ENCODE results near the gene CHADL. TPM values are rescaled to one million over a fixed set of nuclear protein-coding genes. Genes with fewer than 3 reads are reported as not detected.

The CHADL gene
- total RNA-seq, 1 experiment from 2014 or later: 0.74 TPM

- H3K36me3 ChIP-seq (ENCODE audit: low read depth): no peaks in the 10 kb centered on the region
- no peak overlapping the region for H3K27ac ChIP-seq
- intact Hi-C loops (cut with micrococcal nuclease; ENCODE audit: unreplicated experiment): no loop called here
- ChIA-PET POLR2A (ENCODE audit: unreplicated experiment) (no interaction called here), CTCF (no interaction called here)
- BruUV-seq (replicated peaks): no TSS peak
- no peak overlapping the region for H2AFZ ChIP-seq
- no peaks in the 10 kb centered on the region for H3K79me2 ChIP-seq (ENCODE audit: low read depth)
- no peaks in the 10 kb centered on the region for H3K4me1 ChIP-seq (replicated peaks; ENCODE audit: insufficient read depth)
- no peaks in the 10 kb centered on the region for H3K9me3 ChIP-seq (ENCODE audit: insufficient read depth, low read depth)
- no peak overlapping the region for H3K4me3 ChIP-seq
- no peak overlapping the region for H3K4me2 ChIP-seq
- 0 out of 2 replicates have a peak, but pooled peaks cover 4% of the 10 kb centered on the region for H4K20me1 ChIP-seq (ENCODE audit: insufficient read depth)
- H3K27me3 ChIP-seq (ENCODE audit: insufficient read depth, low read depth): no peaks in the 10 kb centered on the region
- no peaks in the 10 kb centered on the region for H3K9me2 ChIP-seq (ENCODE audit: insufficient read depth)
- no peak for DNase-seq
- H3F3A ChIP-seq (ENCODE audit: insufficient read depth, low read depth): peaks cover 9% of the 10 kb centered on the region; the same call in 1 of the 2 replicates
- TF ChIP-seq EZH2 (IDR thresholded peaks at IDR 0.05; ENCODE audit: low read depth) (no peak), CTCF (conservative IDR thresholded peaks at IDR 0.05) (no peak)
Observed at GRCh38 chr22:41234815-41235695, 5.7 kb downstream of the CHADL start.

- no peak for TF ChIP-seq CTCF (conservative IDR thresholded peaks at IDR 0.05)
- TF ChIP-seq EZH2 (IDR thresholded peaks at IDR 0.05; ENCODE audit: low read depth): no peak
- no peaks in the 10 kb centered on the region for H3K27me3 ChIP-seq (ENCODE audit: insufficient read depth, low read depth)
- H3K36me3 ChIP-seq (ENCODE audit: low read depth): no peaks in the 10 kb centered on the region
- H3K27ac ChIP-seq: no peak overlapping the region
- H4K20me1 ChIP-seq (ENCODE audit: insufficient read depth): 0 out of 2 replicates have a peak, but pooled peaks cover 4% of the 10 kb centered on the region
- H3K4me1 ChIP-seq (replicated peaks; ENCODE audit: insufficient read depth): no peaks in the 10 kb centered on the region
- POLR2A ChIA-PET (ENCODE audit: unreplicated experiment): no interaction called here
- no peak overlapping the region for H3K4me2 ChIP-seq
- intact Hi-C loops (cut with micrococcal nuclease; ENCODE audit: unreplicated experiment): no loop called here
- no TSS peak for BruUV-seq (replicated peaks)
- no peaks in the 10 kb centered on the region for H3K9me2 ChIP-seq (ENCODE audit: insufficient read depth)
- DNase-seq: no peak
- no peaks in the 10 kb centered on the region for H3K79me2 ChIP-seq (ENCODE audit: low read depth)
- CTCF ChIA-PET: interaction anchor here (0.6 kb wide), 1 partner anchor 101 kb away, joined by 4 read pairs; no protein-coding TSS in a partner anchor
- H2AFZ ChIP-seq: no peak overlapping the region
- no peaks in the 10 kb centered on the region for H3K9me3 ChIP-seq (ENCODE audit: insufficient read depth, low read depth)
- H3F3A ChIP-seq (ENCODE audit: insufficient read depth, low read depth): no peaks in the 10 kb centered on the region; the same call in 1 of the 2 replicates
- no peak overlapping the region for H3K4me3 ChIP-seq
Observed at GRCh38 chr22:41231369-41231768, 9.4 kb downstream of the CHADL start.

GRCh38 chr22:41230401-41230785 lies 10.3 kb downstream of the CHADL start:
- Histone ChIP-seq H3K9me3 (ENCODE audit: insufficient read depth, low read depth) (no peaks in the 10 kb centered on the region), H3K27ac (no peak overlapping the region), H3K4me2 (no peak overlapping the region), H2AFZ (no peak overlapping the region), H3K4me1 (replicated peaks; ENCODE audit: insufficient read depth) (no peaks in the 10 kb centered on the region), H4K20me1 (ENCODE audit: insufficient read depth) (0 out of 2 replicates have a peak, but pooled peaks cover 4% of the 10 kb centered on the region), H3K36me3 (ENCODE audit: low read depth) (no peaks in the 10 kb centered on the region), H3K27me3 (ENCODE audit: insufficient read depth, low read depth) (no peaks in the 10 kb centered on the region), H3K4me3 (no peak overlapping the region), H3F3A (ENCODE audit: insufficient read depth, low read depth) (no peaks in the 10 kb centered on the region), H3K9me2 (ENCODE audit: insufficient read depth) (no peaks in the 10 kb centered on the region), H3K79me2 (ENCODE audit: low read depth) (no peaks in the 10 kb centered on the region)
- ChIA-PET CTCF (no interaction called here), POLR2A (ENCODE audit: unreplicated experiment) (no interaction called here)
- TF ChIP-seq EZH2 (IDR thresholded peaks at IDR 0.05; ENCODE audit: low read depth): no peak
- TF ChIP-seq CTCF (conservative IDR thresholded peaks at IDR 0.05): no peak
- no peak for DNase-seq
- intact Hi-C loops (cut with micrococcal nuclease; ENCODE audit: unreplicated experiment): no loop called here
- no TSS peak for BruUV-seq (replicated peaks)

Data from PC-9 (cell line).